ENCODE data around the gene ATG2A.

Gene ATG2A

DNA sequence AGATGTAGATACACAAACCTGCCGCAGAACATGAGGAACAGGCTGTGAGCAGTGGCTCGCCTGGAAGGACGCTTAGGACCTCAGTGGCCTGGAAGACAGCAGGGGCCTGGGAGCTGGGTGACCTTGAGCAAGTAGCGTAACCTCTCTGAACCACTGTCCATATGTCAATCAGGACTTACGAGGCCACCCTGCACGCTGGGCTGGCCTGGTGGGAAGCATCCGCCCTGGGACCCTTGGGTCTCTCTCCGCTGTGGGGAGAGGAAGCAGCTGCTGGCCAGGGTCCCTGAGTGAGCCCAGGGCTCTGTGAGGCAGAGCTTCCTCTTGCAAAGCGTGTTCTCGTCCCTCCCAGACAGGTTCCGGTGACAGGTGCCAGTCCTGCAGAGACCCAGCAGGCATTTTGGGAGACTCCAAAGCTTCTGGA lies 24.6 kb downstream of the ATG2A start:
- TF ChIP-seq, protein P1, sequence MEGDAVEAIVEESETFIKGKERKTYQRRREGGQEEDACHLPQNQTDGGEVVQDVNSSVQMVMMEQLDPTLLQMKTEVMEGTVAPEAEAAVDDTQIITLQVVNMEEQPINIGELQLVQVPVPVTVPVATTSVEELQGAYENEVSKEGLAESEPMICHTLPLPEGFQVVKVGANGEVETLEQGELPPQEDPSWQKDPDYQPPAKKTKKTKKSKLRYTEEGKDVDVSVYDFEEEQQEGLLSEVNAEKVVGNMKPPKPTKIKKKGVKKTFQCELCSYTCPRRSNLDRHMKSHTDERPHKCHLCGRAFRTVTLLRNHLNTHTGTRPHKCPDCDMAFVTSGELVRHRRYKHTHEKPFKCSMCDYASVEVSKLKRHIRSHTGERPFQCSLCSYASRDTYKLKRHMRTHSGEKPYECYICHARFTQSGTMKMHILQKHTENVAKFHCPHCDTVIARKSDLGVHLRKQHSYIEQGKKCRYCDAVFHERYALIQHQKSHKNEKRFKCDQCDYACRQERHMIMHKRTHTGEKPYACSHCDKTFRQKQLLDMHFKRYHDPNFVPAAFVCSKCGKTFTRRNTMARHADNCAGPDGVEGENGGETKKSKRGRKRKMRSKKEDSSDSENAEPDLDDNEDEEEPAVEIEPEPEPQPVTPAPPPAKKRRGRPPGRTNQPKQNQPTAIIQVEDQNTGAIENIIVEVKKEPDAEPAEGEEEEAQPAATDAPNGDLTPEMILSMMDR (conservative IDR thresholded peaks at IDR 0.05; ENCODE audit: low read depth, low read length): no peak
- DNase-seq (ENCODE audit: low read depth): no peak
- H3K4me3 ChIP-seq (ENCODE audit: low read depth, low read length): no peak overlapping the region

DNA sequence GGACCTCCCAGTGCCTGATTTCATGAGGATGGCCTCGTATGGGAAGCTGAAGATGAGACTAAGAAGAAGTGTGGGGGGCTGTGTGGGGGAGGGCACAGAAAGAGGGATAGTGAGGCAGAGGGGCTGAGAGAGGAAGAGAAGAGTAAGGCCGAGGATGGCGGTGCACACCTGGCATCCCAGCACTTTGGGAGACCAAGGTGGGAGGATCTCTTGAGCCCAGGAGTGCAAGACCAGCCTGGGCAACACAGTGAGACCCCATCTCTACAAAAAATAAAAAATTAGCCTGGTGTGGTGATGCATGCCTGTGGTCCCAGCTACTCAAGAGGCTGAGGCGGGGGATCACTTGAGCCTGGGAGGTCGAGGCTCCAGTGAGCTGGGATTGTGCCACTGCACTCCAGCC lies 25.1 kb downstream of the ATG2A start:
- no peak overlapping the region for H3K4me3 ChIP-seq (ENCODE audit: low read depth, low read length)
- TF ChIP-seq, protein P1 (conservative IDR thresholded peaks at IDR 0.05; ENCODE audit: low read depth, low read length): no peak

GRCh38 chr11:64891215-64891848 lies 25.7 kb downstream of the ATG2A start:
- TF ChIP-seq, protein P1 (conservative IDR thresholded peaks at IDR 0.05; ENCODE audit: low read depth, low read length): no peak
- no peak overlapping the region for H3K4me3 ChIP-seq (ENCODE audit: low read depth, low read length)
- DNase-seq (ENCODE audit: low read depth): no peak

More for the DNA sequence above, 25.1 kb downstream of the ATG2A start:
- no peak for DNase-seq (ENCODE audit: low read depth)

GRCh38 chr11:64890522-64890939 lies 26.5 kb downstream of the ATG2A start:
- no peak overlapping the region for H3K4me3 ChIP-seq (ENCODE audit: low read depth, low read length)
- DNase-seq (ENCODE audit: low read depth): no peak
- TF ChIP-seq, protein P1 (conservative IDR thresholded peaks at IDR 0.05; ENCODE audit: low read depth, low read length): no peak

GRCh38 chr11:64888729-64889511 lies 28.1 kb downstream of the ATG2A start:
- no peak for DNase-seq (ENCODE audit: low read depth)

GRCh38 chr11:64888406-64888728 lies 28.6 kb downstream of the ATG2A start:
- no peak overlapping the region for H3K4me3 ChIP-seq (ENCODE audit: low read depth, low read length)
- no peak for DNase-seq (ENCODE audit: low read depth)
- TF ChIP-seq, protein P1 (conservative IDR thresholded peaks at IDR 0.05; ENCODE audit: low read depth, low read length): no peak

More at GRCh38 chr11:64888729-64889511, 28.1 kb downstream of the ATG2A start:
- TF ChIP-seq, protein P1 (conservative IDR thresholded peaks at IDR 0.05; ENCODE audit: low read depth, low read length): no peak
- no peak overlapping the region for H3K4me3 ChIP-seq (ENCODE audit: low read depth, low read length)
